PC-9 (cell line): ENCODE data around the gene TAS2R38. TPM values are rescaled to one million over a fixed set of nuclear protein-coding genes. Genes with fewer than 3 reads are reported as not detected.
"Not testable (repeated sequence)": the region's sequence is repeated elsewhere in the genome, so short reads cannot be mapped to it uniquely, and the experiment has no call there.

Source experiments
- BruUV-seq: library from RNA; stranded (reverse); fragments of 400-500 nt; replicated peaks from 2 replicates; lab custom pipeline; 2021; lab: Mats Ljungman, UMichigan
- CTCF ChIA-PET: fragments of 300-600 bp; sonication (Branson Sonifier 250); formaldehyde crosslinking; loops from one replicate; lab custom pipeline; 2022; ENCODE audit warnings: antibody characterized with exemption; lab: Charles Lee
- POLR2A ChIA-PET: fragments of 300-600 bp; sonication (Branson Sonifier 250); formaldehyde crosslinking; loops from one replicate; lab custom pipeline; 2022; ENCODE audit warnings: antibody characterized with exemption; ENCODE audit not compliant: unreplicated experiment; lab: Charles Lee
- DNase-seq, 2 experiments: peaks; one replicate each; pipeline versions ENCODE4 v3.0.0 to v3.0.0-alpha.2; 2015 to 2022; ENCODE audit warnings: mixed read lengths in 1 of 2
- H2AFZ ChIP-seq: fragments of 200-600 bp; sonication (generic); 2 replicates; pipeline ENCODE4 v1.8.1; 2017; ENCODE audit warnings: antibody characterized with exemption
- H3F3A ChIP-seq: fragments of 200-600 bp; sonication (generic); 2 replicates; pipeline ENCODE4 v1.8.1; 2017; ENCODE audit warnings: antibody characterized with exemption, mild to moderate bottlenecking, low read depth; ENCODE audit not compliant: insufficient read depth
- H3K27ac ChIP-seq: fragments of 200-600 bp; sonication (generic); 2 replicates; pipeline ENCODE4 v1.6.1; 2016; ENCODE audit warnings: mixed run types
- H3K27me3 ChIP-seq: fragments of 200-600 bp; sonication (generic); 2 replicates; pipeline ENCODE4 v1.6.1; 2016; ENCODE audit warnings: low read depth, mixed run types; ENCODE audit not compliant: insufficient read depth
- H3K36me3 ChIP-seq: fragments of 200-600 bp; sonication (generic); 2 replicates; pipeline ENCODE4 v1.6.1; 2016; ENCODE audit warnings: low read depth, mixed run types
- H3K4me1 ChIP-seq: fragments of 200-600 bp; sonication (generic); replicated peaks from 2 replicates; pipeline ENCODE4 v1.6.1; 2016; ENCODE audit warnings: mixed run types; ENCODE audit not compliant: insufficient read depth
- H3K4me2 ChIP-seq: fragments of 200-600 bp; sonication (generic); 2 replicates; pipeline ENCODE4 v1.6.1; 2017; ENCODE audit warnings: mixed run types
- H3K4me3 ChIP-seq: fragments of 200-600 bp; sonication (generic); 2 replicates; pipeline ENCODE4 v1.6.1; 2016; ENCODE audit warnings: mixed run types
- H3K79me2 ChIP-seq: fragments of 200-600 bp; sonication (generic); 2 replicates; pipeline ENCODE4 v1.6.1; 2017; ENCODE audit warnings: low read depth, mixed run types
- H3K9me2 ChIP-seq: fragments of 200-600 bp; sonication (generic); 2 replicates; pipeline ENCODE4 v1.8.1; 2017; ENCODE audit warnings: mild to moderate bottlenecking; ENCODE audit not compliant: insufficient read depth
- H3K9me3 ChIP-seq: fragments of 200-600 bp; sonication (generic); 2 replicates; pipeline ENCODE4 v1.8.1; 2016; ENCODE audit warnings: low read depth; ENCODE audit not compliant: insufficient read depth
- H4K20me1 ChIP-seq: fragments of 200-600 bp; sonication (generic); 2 replicates; pipeline ENCODE4 v1.8.1; 2017; ENCODE audit not compliant: insufficient read depth
- EZH2 ChIP-seq: fragments of 200-600 bp; sonication (generic); IDR thresholded peaks from 2 replicates; pipeline ENCODE4 v1.8.0; 2017; ENCODE audit warnings: antibody characterized with exemption, low read depth
- intact Hi-C: fragments of 100-400 bp; cut with micrococcal nuclease; formaldehyde crosslinking; loops from one replicate; pipeline ENCODE4 v1.10.0; 2022; ENCODE audit not compliant: unreplicated experiment
- total RNA-seq: library from RNA; stranded (reverse); gene quantifications from 2 replicates; pipeline ENCODE4 v1.2.3, GENCODE V29; 2021
- TF ChIP-seq, protein P1 (sequence below): fragments of 200-600 bp; sonication (generic); conservative IDR thresholded peaks from 2 replicates; pipeline ENCODE4 v1.6.1; 2017; ENCODE audit warnings: mixed run types, antibody characterized with exemption, mild to moderate bottlenecking, moderate library complexity

TAS2R38 gene
- total RNA-seq, 1 experiment from 2014 or later: not detected

DNA sequence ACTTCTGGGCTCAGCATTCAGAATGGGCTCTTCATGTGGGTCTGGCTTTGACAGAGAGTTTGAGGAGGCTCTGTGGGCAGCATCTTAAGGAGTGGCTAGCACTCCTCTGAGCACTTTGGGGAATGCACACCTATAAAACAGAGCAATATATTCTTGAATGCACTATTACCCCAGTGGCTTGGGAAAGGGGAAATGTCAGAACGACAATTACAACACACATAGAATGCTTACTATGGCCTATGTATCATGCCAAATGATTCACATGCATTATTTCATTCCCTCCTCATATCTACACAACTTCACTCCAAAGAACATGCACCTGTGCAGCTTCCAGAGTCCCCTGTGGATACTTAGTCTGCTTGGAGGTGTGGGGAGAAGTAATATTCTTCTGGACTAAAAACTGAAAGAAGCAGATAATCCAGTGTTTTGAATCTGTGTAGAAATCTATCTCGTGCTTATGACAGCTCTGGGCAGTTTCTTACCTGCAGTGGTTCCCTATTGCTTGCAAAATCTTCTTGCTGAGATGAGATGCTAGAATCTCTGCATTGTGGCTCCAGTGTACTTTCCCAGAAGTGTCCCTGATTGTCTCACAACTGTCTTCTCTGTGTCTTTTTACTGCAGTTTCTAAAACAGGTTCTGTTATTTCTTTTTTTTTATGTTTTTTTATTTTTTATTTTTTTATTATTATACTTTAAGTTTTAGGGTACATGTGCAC is 16.6 kb upstream of the TAS2R38 start:
- no TSS peak for BruUV-seq
- Histone ChIP-seq H3K36me3 (no peaks in the 10 kb centered on the region), H3K9me3 (no peaks in the 10 kb centered on the region), H2AFZ (no peak overlapping the region), H3K4me1 (no peaks in the 10 kb centered on the region), H3K79me2 (no peaks in the 10 kb centered on the region), H3K4me3 (no peak overlapping the region), H3K27ac (no peak overlapping the region), H4K20me1 (no peaks in the 10 kb centered on the region), H3K4me2 (no peak overlapping the region), H3F3A (no peaks in the 10 kb centered on the region), H3K9me2 (no peaks in the 10 kb centered on the region), H3K27me3 (no peaks in the 10 kb centered on the region)
- ChIA-PET POLR2A (no interaction called here), CTCF (no interaction called here)
- no peak for TF ChIP-seq EZH2
- TF ChIP-seq, protein P1, sequence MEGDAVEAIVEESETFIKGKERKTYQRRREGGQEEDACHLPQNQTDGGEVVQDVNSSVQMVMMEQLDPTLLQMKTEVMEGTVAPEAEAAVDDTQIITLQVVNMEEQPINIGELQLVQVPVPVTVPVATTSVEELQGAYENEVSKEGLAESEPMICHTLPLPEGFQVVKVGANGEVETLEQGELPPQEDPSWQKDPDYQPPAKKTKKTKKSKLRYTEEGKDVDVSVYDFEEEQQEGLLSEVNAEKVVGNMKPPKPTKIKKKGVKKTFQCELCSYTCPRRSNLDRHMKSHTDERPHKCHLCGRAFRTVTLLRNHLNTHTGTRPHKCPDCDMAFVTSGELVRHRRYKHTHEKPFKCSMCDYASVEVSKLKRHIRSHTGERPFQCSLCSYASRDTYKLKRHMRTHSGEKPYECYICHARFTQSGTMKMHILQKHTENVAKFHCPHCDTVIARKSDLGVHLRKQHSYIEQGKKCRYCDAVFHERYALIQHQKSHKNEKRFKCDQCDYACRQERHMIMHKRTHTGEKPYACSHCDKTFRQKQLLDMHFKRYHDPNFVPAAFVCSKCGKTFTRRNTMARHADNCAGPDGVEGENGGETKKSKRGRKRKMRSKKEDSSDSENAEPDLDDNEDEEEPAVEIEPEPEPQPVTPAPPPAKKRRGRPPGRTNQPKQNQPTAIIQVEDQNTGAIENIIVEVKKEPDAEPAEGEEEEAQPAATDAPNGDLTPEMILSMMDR: no peak
- intact Hi-C loops: no loop called here
- no peak for DNase-seq

DNA sequence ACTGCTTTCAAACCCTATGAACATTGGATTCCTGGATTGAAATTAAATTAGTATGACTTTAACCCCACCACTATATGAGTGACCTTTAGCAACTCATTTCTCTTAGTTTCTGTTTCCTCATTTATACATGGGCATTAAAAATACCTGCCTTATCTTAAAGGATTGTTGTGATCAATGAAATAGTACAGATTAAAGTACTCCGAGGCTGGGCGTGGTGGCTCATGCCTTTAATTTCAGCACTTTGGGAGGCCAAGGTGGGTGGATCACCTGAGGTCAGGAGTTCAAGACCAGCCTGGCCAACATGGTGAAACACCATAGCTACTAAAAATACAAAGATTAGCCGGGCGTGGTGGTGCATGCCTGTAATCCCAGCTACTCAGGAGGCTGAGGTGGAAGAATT is 14.2 kb upstream of the TAS2R38 start:
- H3K9me2 ChIP-seq, intact Hi-C loops, H3K4me2 ChIP-seq, H3F3A ChIP-seq, H3K9me3 ChIP-seq, H3K79me2 ChIP-seq, H3K4me3 ChIP-seq, H3K27ac ChIP-seq, POLR2A ChIA-PET, BruUV-seq, H4K20me1 ChIP-seq, H2AFZ ChIP-seq, DNase-seq, H3K27me3 ChIP-seq, H3K4me1 ChIP-seq, H3K36me3 ChIP-seq: not testable (repeated sequence)
- CTCF ChIA-PET: interaction anchor here (0.7 kb wide), 1 partner anchor 243 kb away, joined by 3 read pairs; no protein-coding TSS in a partner anchor

DNA sequence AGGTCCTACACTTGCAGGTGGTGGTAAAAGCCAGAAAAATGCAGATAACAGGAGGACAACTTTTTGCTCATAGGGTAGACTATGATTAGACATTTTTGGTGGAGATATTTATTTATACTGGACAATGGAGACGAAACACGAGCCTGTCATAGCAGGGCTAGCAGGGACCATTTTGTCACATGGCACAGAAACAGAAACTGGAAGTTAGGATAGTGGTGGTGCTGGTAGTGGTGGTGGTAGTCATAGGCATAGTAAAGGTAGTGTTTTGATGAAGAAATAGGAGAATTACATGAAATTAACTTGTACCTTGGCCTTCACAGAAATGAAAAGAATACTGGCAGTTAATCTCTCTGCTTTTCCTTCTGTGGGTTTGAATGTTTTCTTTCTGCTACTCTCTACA is 13.3 kb upstream of the TAS2R38 start:
- H3K36me3 ChIP-seq: no peaks in the 10 kb centered on the region
- no peaks in the 10 kb centered on the region for H3K27me3 ChIP-seq
- no peak overlapping the region for H3K4me3 ChIP-seq
- H2AFZ ChIP-seq: no peak overlapping the region
- ChIA-PET CTCF (no interaction called here), POLR2A (no interaction called here)
- H3K9me3 ChIP-seq: no peaks in the 10 kb centered on the region
- no peak overlapping the region for H3K27ac ChIP-seq
- no peaks in the 10 kb centered on the region for H3K79me2 ChIP-seq
- no peaks in the 10 kb centered on the region for H3K9me2 ChIP-seq
- intact Hi-C loops: no loop called here
- TF ChIP-seq, protein P1: no peak
- no peak for TF ChIP-seq EZH2
- H4K20me1 ChIP-seq: no peaks in the 10 kb centered on the region
- H3K4me2 ChIP-seq: no peak overlapping the region
- no peaks in the 10 kb centered on the region for H3K4me1 ChIP-seq
- no TSS peak for BruUV-seq
- no peak for DNase-seq
- H3F3A ChIP-seq: no peaks in the 10 kb centered on the region

DNA sequence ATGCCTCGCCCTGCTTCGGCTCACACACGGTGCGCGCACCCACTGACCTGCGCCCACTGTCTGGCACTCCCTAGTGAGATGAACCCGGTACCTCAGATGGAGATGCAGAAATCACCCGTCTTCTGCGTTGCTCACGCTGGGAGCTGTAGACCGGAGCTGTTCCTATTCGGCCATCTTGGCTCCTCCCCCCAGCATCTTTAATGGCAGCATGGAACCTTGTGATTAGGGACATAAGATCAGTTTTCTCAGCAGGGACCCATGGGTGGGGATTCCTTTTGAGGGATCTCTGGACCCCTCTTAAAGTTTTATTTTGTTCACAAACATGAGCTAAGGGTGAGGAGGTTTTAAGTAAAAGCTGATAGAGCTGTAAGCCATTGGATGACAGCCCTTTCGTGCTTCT is 12.4 kb upstream of the TAS2R38 start:
- H4K20me1 ChIP-seq, POLR2A ChIA-PET, H3K27ac ChIP-seq, intact Hi-C loops, H3K4me3 ChIP-seq, H3K27me3 ChIP-seq, BruUV-seq, H3K4me1 ChIP-seq, H3K9me3 ChIP-seq, H3F3A ChIP-seq, H2AFZ ChIP-seq, H3K9me2 ChIP-seq, H3K79me2 ChIP-seq, DNase-seq, H3K4me2 ChIP-seq, H3K36me3 ChIP-seq: not testable (repeated sequence)
- CTCF ChIA-PET: interaction anchor here (0.6 kb wide), 1 partner anchor 204 kb away, joined by 4 read pairs; no protein-coding TSS in a partner anchor
